Neutrophil (primary cell): Measurements from ENCODE around the gene NOS2.
"Not testable (repeated sequence)": the region's sequence is repeated elsewhere in the genome, so short reads cannot be mapped to it uniquely, and the experiment has no call there.

Experiments used
- H3K27ac ChIP-seq: fragments of 200-600 bp; sonication (generic); 2 replicates; pipeline ENCODE4 v1.5.1; 2016; ENCODE audit warnings: mild to moderate bottlenecking, moderate library complexity
- H3K27me3 ChIP-seq: fragments of 200-600 bp; sonication (generic); 2 replicates; pipeline ENCODE4 v1.6.0; 2016; ENCODE audit warnings: mild to moderate bottlenecking
- H3K36me3 ChIP-seq: fragments of 200-600 bp; sonication (generic); 2 replicates; pipeline ENCODE4 v1.5.1; 2017
- H3K4me1 ChIP-seq, 2 experiments: fragments of 200-600 bp in 1 of 2; sonication (generic) in 1 of 2; 1 replicate in 1 of 2; 2 replicates in 1 of 2; pipeline versions ENCODE4 v1.5.1 to v1.6.1; 2013 to 2016; ENCODE audit warnings: low read depth in 1 of 2, low read length in 1 of 2, mild to moderate bottlenecking in 1 of 2, moderate library complexity in 1 of 2; ENCODE audit not compliant: control insufficient read depth in 1 of 2, insufficient read depth in 1 of 2
- H3K4me3 ChIP-seq, 2 experiments: fragments of 200-600 bp in 1 of 2; sonication (generic) in 1 of 2; 1 replicate in 1 of 2; 2 replicates in 1 of 2; pipeline ENCODE4 v1.5.1; 2013 to 2016; ENCODE audit warnings: low read depth in 1 of 2, low read length in 1 of 2, mild to moderate bottlenecking in 1 of 2, moderate library complexity in 1 of 2
- H3K9me3 ChIP-seq: fragments of 200-600 bp; sonication (generic); 2 replicates; pipeline ENCODE4 v1.5.1; 2016
- TF ChIP-seq, protein P1 (sequence below): fragments of 200-600 bp; sonication (generic); IDR thresholded peaks from 2 replicates; pipeline ENCODE4 v1.5.1; 2016; ENCODE audit warnings: antibody characterized with exemption

Gene NOS2

DNA sequence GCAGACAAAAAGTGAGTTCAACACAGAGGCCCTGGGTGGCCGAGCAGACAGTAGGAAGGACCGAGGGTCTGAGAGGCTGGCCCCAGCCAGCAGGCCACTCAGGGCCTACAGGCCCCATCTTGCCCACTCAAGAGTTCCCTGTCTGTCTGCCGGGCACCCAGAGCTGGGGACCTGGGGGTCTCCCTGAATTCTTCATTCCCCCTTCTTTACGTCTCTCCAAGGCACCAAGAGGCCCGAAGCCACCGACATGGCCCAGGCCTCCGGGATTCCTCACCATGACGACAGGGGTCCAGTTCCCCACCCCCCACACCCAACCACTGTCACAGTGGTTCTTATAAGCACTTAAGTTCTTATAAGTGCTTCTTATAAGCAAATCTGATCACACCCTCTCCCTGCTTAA lies 49.2 kb downstream of the NOS2 start:
- Histone ChIP-seq H3K4me1 (no peaks in the 10 kb centered on the region), H3K27me3 (no peaks in the 10 kb centered on the region), H3K36me3 (no peaks in the 10 kb centered on the region), H3K4me3 (no peak overlapping the region), H3K9me3 (no peaks in the 10 kb centered on the region), H3K27ac (no peak overlapping the region)
- TF ChIP-seq, protein P1, sequence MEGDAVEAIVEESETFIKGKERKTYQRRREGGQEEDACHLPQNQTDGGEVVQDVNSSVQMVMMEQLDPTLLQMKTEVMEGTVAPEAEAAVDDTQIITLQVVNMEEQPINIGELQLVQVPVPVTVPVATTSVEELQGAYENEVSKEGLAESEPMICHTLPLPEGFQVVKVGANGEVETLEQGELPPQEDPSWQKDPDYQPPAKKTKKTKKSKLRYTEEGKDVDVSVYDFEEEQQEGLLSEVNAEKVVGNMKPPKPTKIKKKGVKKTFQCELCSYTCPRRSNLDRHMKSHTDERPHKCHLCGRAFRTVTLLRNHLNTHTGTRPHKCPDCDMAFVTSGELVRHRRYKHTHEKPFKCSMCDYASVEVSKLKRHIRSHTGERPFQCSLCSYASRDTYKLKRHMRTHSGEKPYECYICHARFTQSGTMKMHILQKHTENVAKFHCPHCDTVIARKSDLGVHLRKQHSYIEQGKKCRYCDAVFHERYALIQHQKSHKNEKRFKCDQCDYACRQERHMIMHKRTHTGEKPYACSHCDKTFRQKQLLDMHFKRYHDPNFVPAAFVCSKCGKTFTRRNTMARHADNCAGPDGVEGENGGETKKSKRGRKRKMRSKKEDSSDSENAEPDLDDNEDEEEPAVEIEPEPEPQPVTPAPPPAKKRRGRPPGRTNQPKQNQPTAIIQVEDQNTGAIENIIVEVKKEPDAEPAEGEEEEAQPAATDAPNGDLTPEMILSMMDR: no peak

DNA sequence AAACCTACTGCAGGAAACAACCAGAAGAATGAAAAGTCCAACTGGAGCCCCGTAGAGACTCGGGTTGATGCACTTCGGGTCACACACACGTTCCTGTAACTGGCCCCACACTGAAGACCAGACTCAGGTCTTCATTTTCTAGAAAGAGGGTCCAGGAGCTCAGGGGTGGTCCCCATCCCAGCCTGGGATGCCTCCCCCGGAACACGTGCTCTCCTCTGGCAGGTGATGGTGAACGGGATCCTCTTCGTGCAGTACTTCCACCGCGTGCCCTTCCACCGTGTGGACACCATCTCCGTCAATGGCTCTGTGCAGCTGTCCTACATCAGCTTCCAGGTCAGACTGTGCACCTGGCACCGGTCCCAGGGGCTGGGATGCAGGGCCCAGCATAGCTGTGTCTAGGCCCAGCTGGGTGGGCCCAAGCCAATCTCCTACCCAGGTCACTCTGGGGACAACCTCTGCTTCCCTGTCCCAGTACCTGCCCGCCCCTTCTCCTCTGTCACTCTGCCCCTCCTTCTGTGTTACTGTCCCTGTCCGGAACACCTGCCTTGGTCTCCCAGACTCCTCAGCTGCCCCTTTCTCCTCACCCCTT lies 50.7 kb downstream of the NOS2 start:
- H3K4me3 ChIP-seq, H3K27me3 ChIP-seq, H3K27ac ChIP-seq, H3K36me3 ChIP-seq, H3K9me3 ChIP-seq, H3K4me1 ChIP-seq: not testable (repeated sequence)

- H3K27ac ChIP-seq: no peak overlapping the region
- no peaks in the 10 kb centered on the region for H3K36me3 ChIP-seq
- H3K9me3 ChIP-seq: no peaks in the 10 kb centered on the region
- H3K27me3 ChIP-seq: no peaks in the 10 kb centered on the region
- H3K4me3 ChIP-seq: no peak overlapping the region
- H3K4me1 ChIP-seq: no peaks in the 10 kb centered on the region
- TF ChIP-seq, protein P1: no peak
Measured at GRCh38 chr17:27748360-27748825, 51.9 kb downstream of the NOS2 start.

GRCh38 chr17:27747462-27748359 lies 52.6 kb downstream of the NOS2 start:
- H3K27me3 ChIP-seq: no peaks in the 10 kb centered on the region
- TF ChIP-seq, protein P1: no peak
- H3K36me3 ChIP-seq: no peaks in the 10 kb centered on the region

GRCh38 chr17:27746881-27747280 lies 53.4 kb downstream of the NOS2 start:
- H3K4me3 ChIP-seq: no peak overlapping the region
- no peaks in the 10 kb centered on the region for H3K9me3 ChIP-seq
- no peaks in the 10 kb centered on the region for H3K4me1 ChIP-seq
- H3K27ac ChIP-seq: no peak overlapping the region
- H3K27me3 ChIP-seq: no peaks in the 10 kb centered on the region
- H3K36me3 ChIP-seq: no peaks in the 10 kb centered on the region
- TF ChIP-seq, protein P1: no peak

More at GRCh38 chr17:27747462-27748359, 52.6 kb downstream of the NOS2 start:
- no peak overlapping the region for H3K4me3 ChIP-seq
- H3K4me1 ChIP-seq: no peaks in the 10 kb centered on the region
- H3K27ac ChIP-seq: no peak overlapping the region
- no peaks in the 10 kb centered on the region for H3K9me3 ChIP-seq

- H3K27me3 ChIP-seq, H3K4me1 ChIP-seq, H3K36me3 ChIP-seq, H3K9me3 ChIP-seq, H3K27ac ChIP-seq, H3K4me3 ChIP-seq: not testable (repeated sequence)
Measured at GRCh38 chr17:27746320-27746719, 54.0 kb downstream of the NOS2 start.

- H3K27ac ChIP-seq, H3K27me3 ChIP-seq, H3K4me3 ChIP-seq, H3K36me3 ChIP-seq, H3K4me1 ChIP-seq, H3K9me3 ChIP-seq: not testable (repeated sequence)
Measured at GRCh38 chr17:27745207-27745830, 55.0 kb downstream of the NOS2 start.
